Ishikawa (cell line): ENCODE data around the gene COX6B2.

ENCODE experiments used
- CEBPB ChIP-seq: IDR thresholded peaks from 2 replicates; pipeline ENCODE4 v1.6.1; 2012
- EP300 ChIP-seq: IDR thresholded peaks from 2 replicates; pipeline ENCODE4 v1.6.1; 2012; ENCODE audit warnings: borderline replicate concordance
- RAD21 ChIP-seq: IDR thresholded peaks from 2 replicates; pipeline ENCODE4 v1.6.1; 2012; ENCODE audit warnings: low read depth
- REST ChIP-seq: IDR thresholded peaks from 2 replicates; pipeline ENCODE4 v1.6.1; 2012; ENCODE audit warnings: low read depth, mild to moderate bottlenecking
- TAF1 ChIP-seq: IDR thresholded peaks from 2 replicates; pipeline ENCODE4 v1.6.1; 2012; ENCODE audit warnings: low read depth, mild to moderate bottlenecking
- TCF12 ChIP-seq: IDR thresholded peaks from 2 replicates; pipeline ENCODE4 v1.6.1; 2012; ENCODE audit warnings: low read depth
- TEAD4 ChIP-seq: IDR thresholded peaks from 2 replicates; pipeline ENCODE4 v1.6.1; 2012
- YY1 ChIP-seq: IDR thresholded peaks from 2 replicates; pipeline ENCODE4 v1.6.1; 2012; ENCODE audit warnings: low read depth

DNA sequence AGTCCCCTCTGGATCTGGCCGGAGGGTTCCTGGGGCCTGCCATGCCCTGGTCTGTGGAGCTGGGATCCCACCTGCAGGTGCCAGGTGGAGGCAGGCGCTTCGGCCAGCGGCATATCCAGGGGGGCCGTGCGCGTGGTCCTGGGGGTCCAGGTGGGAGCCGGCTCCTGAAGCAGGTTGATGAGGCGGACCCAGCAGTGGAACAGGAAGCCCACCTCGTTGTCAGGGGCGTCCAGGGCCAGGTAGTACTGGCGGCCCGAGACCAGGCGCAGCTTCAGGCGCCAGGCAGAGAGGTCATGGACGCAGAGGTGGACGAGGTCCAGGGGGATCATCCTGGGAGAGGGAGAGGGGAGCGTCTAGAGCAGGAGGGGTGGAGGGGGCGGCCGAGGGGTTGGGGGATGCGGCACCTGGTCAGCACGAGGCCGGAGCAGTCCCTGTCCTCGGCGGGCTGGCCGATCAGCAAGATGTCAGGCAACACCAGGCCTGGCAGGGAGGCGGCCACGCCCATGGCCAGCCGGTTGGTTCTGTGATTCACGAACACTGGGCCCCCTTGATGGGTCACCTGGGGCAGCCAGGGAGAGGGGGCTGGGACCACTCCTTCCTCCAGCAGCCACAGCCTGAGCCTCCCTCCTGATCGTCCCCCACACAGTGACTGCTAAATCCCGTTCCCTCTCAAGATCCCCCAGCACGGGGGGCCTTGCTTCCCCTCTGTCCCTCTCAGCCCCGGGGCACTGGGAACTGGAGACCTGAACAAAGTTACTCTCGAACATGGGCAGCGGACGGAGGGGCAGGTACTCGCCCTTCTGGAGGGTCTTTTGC is 7.9 kb upstream of the COX6B2 start:
- TF ChIP-seq CEBPB = no peak
- TF ChIP-seq TCF12 = no peak
- TF ChIP-seq REST = no peak
- TF ChIP-seq TEAD4 = no peak
- TF ChIP-seq RAD21 = no peak
- no peak for TF ChIP-seq EP300
- no peak for TF ChIP-seq YY1
- no peak for TF ChIP-seq TAF1
